ENCODE measurements around the gene CIDEA.
"Not testable (repeated sequence)": the region's sequence is repeated elsewhere in the genome, so short reads cannot be mapped to it uniquely, and the experiment has no call there.

CIDEA gene

DNA sequence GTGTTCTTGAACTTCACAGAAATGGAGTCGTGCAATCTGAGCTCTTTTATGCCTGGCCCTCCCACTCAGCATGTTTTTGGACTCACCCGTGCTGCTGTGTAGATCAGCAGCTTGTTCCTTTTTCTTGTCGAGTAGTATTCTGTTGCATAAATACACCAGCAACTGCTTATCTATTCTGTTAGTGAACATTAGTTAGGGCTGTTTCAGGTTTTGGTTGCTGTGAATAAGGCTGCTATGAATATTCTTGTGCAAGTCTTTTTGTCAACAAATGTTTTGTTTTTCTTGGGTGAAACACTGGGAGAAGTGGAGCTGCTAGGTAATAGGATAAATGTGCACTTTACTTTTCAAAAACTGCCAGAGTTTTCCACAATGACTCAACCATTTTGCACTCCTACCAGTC lies 15.3 kb upstream of the CIDEA start:
- H3K27me3 ChIP-seq (ENCODE audit: low read length), result no peaks in the 10 kb centered on the region
- H3K27ac ChIP-seq (ENCODE audit: low read depth, low read length), result no peak overlapping the region
- H3K4me2 ChIP-seq (ENCODE audit: low read depth, low read length, poor library complexity, severe bottlenecking), result no peak overlapping the region
- no peaks in the 10 kb centered on the region for H3K36me3 ChIP-seq (ENCODE audit: low read length)
- no peaks in the 10 kb centered on the region for H3F3A ChIP-seq (ENCODE audit: insufficient read depth)
- H3K9me3 ChIP-seq (ENCODE audit: insufficient read depth, low read length), result no peaks in the 10 kb centered on the region
- H3K9ac ChIP-seq (ENCODE audit: low read length), result no peak overlapping the region
- no peak overlapping the region for H3K4me3 ChIP-seq (ENCODE audit: insufficient read depth, low read length, poor library complexity, severe bottlenecking)
- TF ChIP-seq EZH2phosphoT487 (conservative IDR thresholded peaks at IDR 0.05; ENCODE audit: low read length) (no peak), CTCF (IDR thresholded peaks at IDR 0.05; ENCODE audit: insufficient read depth, low read length, poor library complexity, severe bottlenecking) (no peak)
- no peaks in the 10 kb centered on the region for H3K9me2 ChIP-seq (replicated peaks; ENCODE audit: insufficient read depth, low read length)
- no peaks in the 10 kb centered on the region for H4K20me1 ChIP-seq (ENCODE audit: low read depth, low read length)
- H2AFZ ChIP-seq (ENCODE audit: low read depth, low read length, severe bottlenecking), result no peak overlapping the region
- H3K79me2 ChIP-seq (ENCODE audit: insufficient read depth, low read length), result no peaks in the 10 kb centered on the region

DNA sequence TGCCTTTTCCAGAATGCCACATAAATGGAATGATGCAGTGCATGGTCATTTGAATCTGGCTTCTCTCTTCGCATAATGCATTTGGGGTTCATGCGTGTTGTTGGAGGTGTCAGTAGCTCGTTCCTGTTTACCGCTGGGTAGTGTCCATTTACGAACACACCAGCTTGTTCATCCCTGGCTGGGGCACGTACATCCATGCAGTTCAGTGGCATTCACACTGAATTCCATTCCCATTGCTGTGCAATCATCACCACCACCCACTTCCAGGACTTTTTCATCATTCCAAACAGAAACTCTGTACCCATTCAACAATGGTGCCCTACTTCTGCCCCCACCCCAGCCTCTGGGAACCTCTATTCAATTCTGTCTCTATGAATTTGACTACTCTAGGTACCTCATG lies 14.7 kb upstream of the CIDEA start:
- Histone ChIP-seq H4K20me1 (ENCODE audit: low read depth, low read length) (no peaks in the 10 kb centered on the region), H3K36me3 (ENCODE audit: low read length) (no peaks in the 10 kb centered on the region), H3K9me2 (replicated peaks; ENCODE audit: insufficient read depth, low read length) (no peaks in the 10 kb centered on the region), H3K79me2 (ENCODE audit: insufficient read depth, low read length) (no peaks in the 10 kb centered on the region), H3F3A (ENCODE audit: insufficient read depth) (no peaks in the 10 kb centered on the region), H2AFZ (ENCODE audit: low read depth, low read length, severe bottlenecking) (no peak overlapping the region), H3K27me3 (ENCODE audit: low read length) (no peaks in the 10 kb centered on the region), H3K9ac (ENCODE audit: low read length) (no peak overlapping the region), H3K27ac (ENCODE audit: low read depth, low read length) (no peak overlapping the region), H3K4me3 (ENCODE audit: insufficient read depth, low read length, poor library complexity, severe bottlenecking) (no peak overlapping the region), H3K4me2 (ENCODE audit: low read depth, low read length, poor library complexity, severe bottlenecking) (no peak overlapping the region), H3K9me3 (ENCODE audit: insufficient read depth, low read length) (no peaks in the 10 kb centered on the region)
- TF ChIP-seq CTCF (IDR thresholded peaks at IDR 0.05; ENCODE audit: insufficient read depth, low read length, poor library complexity, severe bottlenecking) (no peak), EZH2phosphoT487 (conservative IDR thresholded peaks at IDR 0.05; ENCODE audit: low read length) (no peak)

DNA sequence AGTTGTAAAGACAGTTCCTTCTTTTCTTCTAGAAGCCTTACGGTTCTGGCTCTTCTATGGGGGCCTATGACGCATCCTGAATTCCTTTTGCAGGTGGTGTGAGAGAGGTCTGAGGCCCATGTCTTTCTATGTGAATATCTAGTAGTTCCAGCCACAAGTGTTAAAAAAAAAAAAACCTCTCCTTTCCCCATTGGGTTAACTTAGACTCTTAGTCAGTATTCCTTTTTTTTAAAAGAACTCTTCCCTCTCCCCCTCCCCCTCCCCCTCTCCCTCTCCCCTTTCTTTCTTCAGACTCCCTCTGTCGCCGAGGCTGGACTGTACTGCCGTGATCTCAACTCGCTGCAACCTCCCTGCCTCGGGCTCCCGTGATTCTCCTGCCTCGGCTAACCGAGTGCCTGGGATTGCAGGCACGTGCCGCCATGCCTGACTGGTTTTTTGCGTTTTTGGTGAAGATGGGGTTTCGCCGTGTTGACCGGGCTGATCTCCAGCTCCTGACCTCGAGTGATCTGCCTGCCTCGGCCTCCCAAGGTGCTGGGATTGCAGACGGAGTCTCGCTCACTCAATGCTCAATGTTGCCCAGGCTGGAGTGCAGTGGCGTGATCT lies 11.4 kb upstream of the CIDEA start:
- no peak overlapping the region for H3K27ac ChIP-seq (ENCODE audit: low read depth, low read length)
- no peaks in the 10 kb centered on the region for H3K9me2 ChIP-seq (replicated peaks; ENCODE audit: insufficient read depth, low read length)
- no peak overlapping the region for H3K4me3 ChIP-seq (ENCODE audit: insufficient read depth, low read length, poor library complexity, severe bottlenecking)
- no peaks in the 10 kb centered on the region for H3K36me3 ChIP-seq (ENCODE audit: low read length)
- no peaks in the 10 kb centered on the region for H4K20me1 ChIP-seq (ENCODE audit: low read depth, low read length)
- no peaks in the 10 kb centered on the region for H3K79me2 ChIP-seq (ENCODE audit: insufficient read depth, low read length)
- H3K9me3 ChIP-seq (ENCODE audit: insufficient read depth, low read length), result no peaks in the 10 kb centered on the region
- H3K27me3 ChIP-seq (ENCODE audit: low read length), result no peaks in the 10 kb centered on the region
- H3K4me2 ChIP-seq (ENCODE audit: low read depth, low read length, poor library complexity, severe bottlenecking), result no peak overlapping the region
- no peaks in the 10 kb centered on the region for H3F3A ChIP-seq (ENCODE audit: insufficient read depth)
- TF ChIP-seq EZH2phosphoT487 (conservative IDR thresholded peaks at IDR 0.05; ENCODE audit: low read length), result no peak
- no peak for TF ChIP-seq CTCF (IDR thresholded peaks at IDR 0.05; ENCODE audit: insufficient read depth, low read length, poor library complexity, severe bottlenecking)
- H2AFZ ChIP-seq (ENCODE audit: low read depth, low read length, severe bottlenecking), result no peak overlapping the region
- H3K9ac ChIP-seq (ENCODE audit: low read length), result no peak overlapping the region

- H3K27ac ChIP-seq (ENCODE audit: low read depth, low read length); H2AFZ ChIP-seq (ENCODE audit: low read depth, low read length, severe bottlenecking); H3F3A ChIP-seq (ENCODE audit: insufficient read depth); H3K36me3 ChIP-seq (ENCODE audit: low read length); H3K9me3 ChIP-seq (ENCODE audit: insufficient read depth, low read length); H3K79me2 ChIP-seq (ENCODE audit: insufficient read depth, low read length); H4K20me1 ChIP-seq (ENCODE audit: low read depth, low read length); H3K27me3 ChIP-seq (ENCODE audit: low read length); H3K9me2 ChIP-seq (replicated peaks; ENCODE audit: insufficient read depth, low read length); H3K9ac ChIP-seq (ENCODE audit: low read length); H3K4me3 ChIP-seq (ENCODE audit: insufficient read depth, low read length, poor library complexity, severe bottlenecking); H3K4me2 ChIP-seq (ENCODE audit: low read depth, low read length, poor library complexity, severe bottlenecking): not testable (repeated sequence)
Observed at GRCh38 chr18:12243272-12243671, 10.9 kb upstream of the CIDEA start.

All from SU-DHL-6 (cell line).